ENCODE results near the gene PDGFA.

The PDGFA gene

DNA sequence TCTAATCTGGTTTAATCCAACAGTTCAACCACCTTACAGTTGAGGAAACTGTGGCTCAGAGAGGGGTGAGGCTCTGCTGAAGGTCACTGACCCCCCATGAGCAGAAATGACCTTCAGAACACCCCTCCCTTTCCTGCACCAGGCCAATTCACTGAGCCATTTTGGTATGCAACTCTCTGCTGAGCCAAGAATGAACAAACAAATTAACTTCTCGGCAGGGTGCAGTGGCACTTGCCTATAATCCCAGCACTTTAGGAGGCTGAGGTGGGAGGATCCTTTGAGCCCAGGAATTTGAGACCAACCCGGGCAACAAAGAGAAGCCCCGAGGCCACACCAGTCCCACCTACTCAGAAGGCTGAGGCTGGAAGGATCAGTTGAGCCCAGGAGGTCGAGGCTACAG is 29.8 kb downstream of the PDGFA start:
- H3K9ac ChIP-seq (ENCODE audit: low read depth, low read length), result no peak overlapping the region
- ATAC-seq (ENCODE audit: insufficient read depth, low read depth) (no peak), DNase-seq (no peak)

DNA sequence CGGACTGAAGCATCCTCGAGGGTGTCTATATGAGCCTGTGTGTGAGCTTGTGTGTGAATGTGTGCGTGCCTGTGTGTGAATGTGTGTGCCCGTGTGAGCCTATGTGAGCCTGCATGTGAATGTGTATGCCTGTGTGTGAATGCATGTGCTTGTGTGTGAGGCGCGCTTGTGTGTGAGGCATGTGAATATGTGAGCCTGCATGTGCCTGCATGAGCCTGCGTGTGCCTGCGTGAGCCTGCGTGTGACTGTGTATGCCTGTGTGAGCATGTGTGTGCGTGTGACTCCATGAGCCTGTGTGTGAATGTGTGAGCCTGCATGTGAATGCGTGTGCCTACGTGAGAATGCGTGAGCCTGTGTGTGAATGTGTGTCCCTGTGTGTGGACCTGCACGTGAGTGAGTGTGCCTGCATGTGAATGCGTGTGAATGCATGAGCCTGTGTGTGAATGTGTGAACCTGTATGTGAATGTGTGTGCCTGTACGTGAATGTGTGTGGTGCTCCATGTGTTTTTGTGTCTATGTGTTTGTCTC is 33.4 kb downstream of the PDGFA start:
- H3K36me3 ChIP-seq (ENCODE audit: insufficient read depth, low read length), result no peaks in the 10 kb centered on the region
- TF ChIP-seq EZH2 (IDR thresholded peaks at IDR 0.05; ENCODE audit: borderline replicate concordance, low read depth, low read length, severe bottlenecking), result no peak
- TF ChIP-seq, protein P1, sequence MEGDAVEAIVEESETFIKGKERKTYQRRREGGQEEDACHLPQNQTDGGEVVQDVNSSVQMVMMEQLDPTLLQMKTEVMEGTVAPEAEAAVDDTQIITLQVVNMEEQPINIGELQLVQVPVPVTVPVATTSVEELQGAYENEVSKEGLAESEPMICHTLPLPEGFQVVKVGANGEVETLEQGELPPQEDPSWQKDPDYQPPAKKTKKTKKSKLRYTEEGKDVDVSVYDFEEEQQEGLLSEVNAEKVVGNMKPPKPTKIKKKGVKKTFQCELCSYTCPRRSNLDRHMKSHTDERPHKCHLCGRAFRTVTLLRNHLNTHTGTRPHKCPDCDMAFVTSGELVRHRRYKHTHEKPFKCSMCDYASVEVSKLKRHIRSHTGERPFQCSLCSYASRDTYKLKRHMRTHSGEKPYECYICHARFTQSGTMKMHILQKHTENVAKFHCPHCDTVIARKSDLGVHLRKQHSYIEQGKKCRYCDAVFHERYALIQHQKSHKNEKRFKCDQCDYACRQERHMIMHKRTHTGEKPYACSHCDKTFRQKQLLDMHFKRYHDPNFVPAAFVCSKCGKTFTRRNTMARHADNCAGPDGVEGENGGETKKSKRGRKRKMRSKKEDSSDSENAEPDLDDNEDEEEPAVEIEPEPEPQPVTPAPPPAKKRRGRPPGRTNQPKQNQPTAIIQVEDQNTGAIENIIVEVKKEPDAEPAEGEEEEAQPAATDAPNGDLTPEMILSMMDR (IDR thresholded peaks at IDR 0.05; ENCODE audit: borderline replicate concordance, extremely low read depth, low read length, poor library complexity, severe bottlenecking), result no peak
- no peaks in the 10 kb centered on the region for H4K20me1 ChIP-seq (ENCODE audit: insufficient read depth, low read length)
- ATAC-seq (ENCODE audit: insufficient read depth, low read depth), result no peak
- H3K27ac ChIP-seq (ENCODE audit: low read length), result no peak overlapping the region
- H3K4me3 ChIP-seq (ENCODE audit: low read depth in 1 of 2, low read length in 2 of 2), result no peak overlapping the region
- H3K9me3 ChIP-seq (ENCODE audit: insufficient read depth, low read length, severe bottlenecking), result peaks cover 4% of the 10 kb centered on the region
- no peak overlapping the region for H3K4me2 ChIP-seq (ENCODE audit: insufficient read depth, low read length)
- H3K9ac ChIP-seq (ENCODE audit: low read depth, low read length), result no peak overlapping the region
- no peak for DNase-seq
- peaks cover 9% of the 10 kb centered on the region for H3K27me3 ChIP-seq (ENCODE audit: insufficient read depth, low read length, poor library complexity)
- no peaks in the 10 kb centered on the region for H3K4me1 ChIP-seq (ENCODE audit: insufficient read depth, low read length)
- no peak overlapping the region for H2AFZ ChIP-seq (ENCODE audit: low read depth, low read length)
- H3K79me2 ChIP-seq (ENCODE audit: insufficient read depth, low read length), result no peaks in the 10 kb centered on the region

More for the DNA sequence above, 29.8 kb downstream of the PDGFA start:
- H3K79me2 ChIP-seq (ENCODE audit: insufficient read depth, low read length), result no peaks in the 10 kb centered on the region
- no peaks in the 10 kb centered on the region for H3K9me3 ChIP-seq (ENCODE audit: insufficient read depth, low read length, severe bottlenecking)
- no peak overlapping the region for H3K4me3 ChIP-seq (ENCODE audit: low read depth in 1 of 2, low read length in 2 of 2)
- H2AFZ ChIP-seq (ENCODE audit: low read depth, low read length), result no peak overlapping the region
- no peaks in the 10 kb centered on the region; the same call in 1 of the 2 replicates for H4K20me1 ChIP-seq (ENCODE audit: insufficient read depth, low read length)
- no peaks in the 10 kb centered on the region for H3K36me3 ChIP-seq (ENCODE audit: insufficient read depth, low read length)
- no peak for TF ChIP-seq EZH2 (IDR thresholded peaks at IDR 0.05; ENCODE audit: borderline replicate concordance, low read depth, low read length, severe bottlenecking)
- TF ChIP-seq, protein P1 (IDR thresholded peaks at IDR 0.05; ENCODE audit: borderline replicate concordance, extremely low read depth, low read length, poor library complexity, severe bottlenecking), result no peak
- H3K27me3 ChIP-seq (ENCODE audit: insufficient read depth, low read length, poor library complexity), result peaks cover 9% of the 10 kb centered on the region
- no peak overlapping the region for H3K27ac ChIP-seq (ENCODE audit: low read length)
- no peak overlapping the region for H3K4me2 ChIP-seq (ENCODE audit: insufficient read depth, low read length)
- no peaks in the 10 kb centered on the region for H3K4me1 ChIP-seq (ENCODE audit: insufficient read depth, low read length)

DNA sequence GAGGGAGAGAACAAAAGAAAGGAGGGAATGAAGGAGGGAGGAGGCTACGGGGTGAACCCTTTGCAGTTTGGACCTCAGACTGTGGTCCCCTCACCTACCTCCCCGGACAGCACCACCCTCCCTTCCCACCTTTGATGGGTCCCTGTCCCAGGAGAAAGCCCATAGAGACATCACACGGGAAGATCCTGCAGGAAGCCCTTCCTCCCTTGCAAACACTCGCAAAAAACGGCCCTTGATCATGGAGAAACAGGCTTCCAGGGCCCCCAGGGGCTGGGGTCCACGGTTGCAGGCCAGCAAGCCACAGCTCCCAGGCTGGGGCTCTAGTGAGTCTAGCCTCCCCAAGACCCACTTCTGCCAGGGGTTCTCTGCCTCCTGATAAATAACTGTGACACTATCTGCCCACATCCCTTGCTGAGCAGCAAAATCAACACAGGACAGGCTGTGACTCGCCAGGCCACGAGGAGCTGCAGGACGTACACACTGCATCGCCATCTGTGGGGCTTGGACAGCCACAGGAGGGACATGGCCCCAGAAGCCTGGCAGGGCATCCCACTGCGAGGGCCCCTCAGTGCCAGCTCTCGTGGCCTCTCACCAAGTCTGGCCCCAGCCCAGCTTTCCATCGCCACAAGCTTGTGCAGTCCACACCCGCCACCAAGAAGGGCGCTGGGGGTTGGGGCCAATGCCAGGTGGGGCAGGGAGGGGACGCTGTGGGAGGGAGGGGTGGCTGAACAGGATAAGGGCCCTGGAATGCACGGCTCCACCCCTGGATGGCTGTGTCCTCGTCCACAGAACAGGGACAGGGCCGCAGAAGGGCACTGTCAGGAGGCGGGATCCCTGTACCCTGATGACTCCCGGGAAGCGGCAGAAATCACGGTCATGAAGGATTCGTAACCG is 34.2 kb downstream of the PDGFA start:
- no peak for ATAC-seq (ENCODE audit: insufficient read depth, low read depth)
- Histone ChIP-seq H3K4me1 (ENCODE audit: insufficient read depth, low read length) (no peaks in the 10 kb centered on the region), H3K4me3 (ENCODE audit: low read depth in 1 of 2, low read length in 2 of 2) (no peak overlapping the region), H3K9ac (ENCODE audit: low read depth, low read length) (no peak overlapping the region), H3K4me2 (ENCODE audit: insufficient read depth, low read length) (no peak overlapping the region), H3K79me2 (ENCODE audit: insufficient read depth, low read length) (no peaks in the 10 kb centered on the region), H3K27ac (ENCODE audit: low read length) (no peak overlapping the region), H3K9me3 (ENCODE audit: insufficient read depth, low read length, severe bottlenecking) (peaks cover 4% of the 10 kb centered on the region), H4K20me1 (ENCODE audit: insufficient read depth, low read length) (no peaks in the 10 kb centered on the region), H2AFZ (ENCODE audit: low read depth, low read length) (no peak overlapping the region), H3K36me3 (ENCODE audit: insufficient read depth, low read length) (no peaks in the 10 kb centered on the region), H3K27me3 (ENCODE audit: insufficient read depth, low read length, poor library complexity) (peaks cover 9% of the 10 kb centered on the region)
- no peak for DNase-seq
- no peak for TF ChIP-seq EZH2 (IDR thresholded peaks at IDR 0.05; ENCODE audit: borderline replicate concordance, low read depth, low read length, severe bottlenecking)
- TF ChIP-seq, protein P1 (IDR thresholded peaks at IDR 0.05; ENCODE audit: borderline replicate concordance, extremely low read depth, low read length, poor library complexity, severe bottlenecking), result no peak
